GM23248 (cell line): ENCODE results near the gene CEP131. TPM values are rescaled to one million over a fixed set of nuclear protein-coding genes. Genes with fewer than 3 reads are reported as not detected.

Experiments used
- DNase-seq: peaks from one replicate; pipeline ENCODE4 v3.0.0-alpha.2; 2015
- H2AFZ ChIP-seq: fragments of 200-600 bp; sonication (generic); 2 replicates; pipeline ENCODE4 v1.6.1; 2016; ENCODE audit warnings: antibody characterized with exemption
- H3F3A ChIP-seq: fragments of 200-600 bp; sonication (generic); 2 replicates; pipeline ENCODE4 v1.6.1; 2016; ENCODE audit warnings: mild to moderate bottlenecking, antibody characterized with exemption, mixed run types; ENCODE audit not compliant: insufficient read depth
- H3K27ac ChIP-seq: fragments of 200-600 bp; sonication (generic); 2 replicates; pipeline ENCODE4 v1.5.1; 2016; ENCODE audit warnings: mild to moderate bottlenecking
- H3K27me3 ChIP-seq: fragments of 200-600 bp; sonication (generic); replicated peaks from 2 replicates; pipeline ENCODE4 v1.6.1; 2016; ENCODE audit warnings: mild to moderate bottlenecking; ENCODE audit not compliant: insufficient read depth
- H3K36me3 ChIP-seq: fragments of 200-600 bp; sonication (generic); 2 replicates; pipeline ENCODE4 v1.6.1; 2016; ENCODE audit warnings: low read depth, mild to moderate bottlenecking
- H3K4me1 ChIP-seq: fragments of 200-600 bp; sonication (generic); 2 replicates; pipeline ENCODE4 v1.6.1; 2016; ENCODE audit warnings: mild to moderate bottlenecking; ENCODE audit not compliant: insufficient read depth
- H3K4me2 ChIP-seq: fragments of 200-600 bp; sonication (generic); one replicate; pipeline ENCODE4 v1.6.1; 2016; ENCODE audit warnings: mild to moderate bottlenecking; ENCODE audit not compliant: unreplicated experiment
- H3K4me3 ChIP-seq: fragments of 200-600 bp; sonication (generic); 2 replicates; pipeline ENCODE4 v1.5.1; 2016; ENCODE audit warnings: mild to moderate bottlenecking
- H3K79me2 ChIP-seq: fragments of 200-600 bp; sonication (generic); 2 replicates; pipeline ENCODE4 v1.6.1; 2016; ENCODE audit warnings: mild to moderate bottlenecking; ENCODE audit not compliant: insufficient read depth
- H3K9ac ChIP-seq: fragments of 200-600 bp; sonication (generic); 2 replicates; pipeline ENCODE4 v1.6.1; 2016; ENCODE audit warnings: mild to moderate bottlenecking
- H3K9me2 ChIP-seq: fragments of 200-600 bp; sonication (generic); 2 replicates; pipeline ENCODE4 v1.6.1; 2016; ENCODE audit warnings: mixed run types, mild to moderate bottlenecking, moderate library complexity; ENCODE audit not compliant: insufficient read depth
- H3K9me3 ChIP-seq: fragments of 200-600 bp; sonication (generic); one replicate; pipeline ENCODE4 v1.6.1; 2017; ENCODE audit warnings: low read depth
- H4K20me1 ChIP-seq: fragments of 200-600 bp; sonication (generic); 2 replicates; pipeline ENCODE4 v1.6.0; 2016; ENCODE audit not compliant: insufficient read depth
- EZH2 ChIP-seq: fragments of 200-600 bp; sonication (generic); IDR thresholded peaks from 2 replicates; pipeline ENCODE4 v1.6.1; 2018; ENCODE audit warnings: antibody characterized with exemption, mild to moderate bottlenecking; ENCODE audit not compliant: insufficient read depth, poor library complexity, severe bottlenecking
- WGBS, 2 experiments: methylation state at CpG; one replicate each; pipeline ENCODE4 v1.1.6; 2015 to 2017; ENCODE audit warnings: low lambda C conversion rate in 2 of 2, low coverage in 1 of 2; ENCODE audit errors: missing lambda C conversion rate in 2 of 2; 5-methylcytosine and 5-hydroxymethylcytosine counted together
- in situ Hi-C: fragments of 300-500 bp; cut with MboI; formaldehyde crosslinking; loops from 2 replicates; pipeline ENCODE4 v1.15.0; 2020
- polyA plus RNA-seq: library from polyadenylated mRNA; unstranded; fragments of >200 nt; fragmentation: Nextera tagmentation; extraction: Ambion mirVana; gene quantifications from 2 replicates; pipeline ENCODE4 v1.2.1, GENCODE V29; 2016
- total RNA-seq: library from RNA; depleted of rRNA; stranded (reverse); fragments of >200 nt; shearing (Covaris generic); gene quantifications from 2 replicates; pipeline ENCODE4 v1.2.3, GENCODE V29; 2014; rRNA removed

The CEP131 gene
- total and polyA plus RNA-seq, 2 experiments from 2014 or later: 5.6 to 8.0 TPM

- no peak overlapping the region for H3K27ac ChIP-seq
- H3K4me2 ChIP-seq: no peak overlapping the region
- H2AFZ ChIP-seq: no peak overlapping the region
- H3K9ac ChIP-seq: no peak overlapping the region
- TF ChIP-seq EZH2: no peak
- H3K36me3 ChIP-seq: no peaks in the 10 kb centered on the region
- WGBS, 2 experiments: 31 to 36% methylated on average over 8 of the region's 8 CpGs
- H4K20me1 ChIP-seq: no peaks in the 10 kb centered on the region
- no peak for DNase-seq
- H3K4me3 ChIP-seq: no peak overlapping the region
- H3K9me2 ChIP-seq: no peaks in the 10 kb centered on the region
- in situ Hi-C loops: no loop called here
- no peaks in the 10 kb centered on the region for H3F3A ChIP-seq
- H3K27me3 ChIP-seq: no peaks in the 10 kb centered on the region
- H3K9me3 ChIP-seq: no peaks in the 10 kb centered on the region
- H3K4me1 ChIP-seq: no peaks in the 10 kb centered on the region
- no peaks in the 10 kb centered on the region for H3K79me2 ChIP-seq
Measured at GRCh38 chr17:81140018-81140417, 82.7 kb downstream of the CEP131 start.

Other genes starting within 250 kb of the CEP131 start
- gene CHMP6, start 231.1 kb downstream of the CEP131 start, total RNA-seq: 8.2 and 14.1 TPM in 2 replicates
- 34.0 and 37.1 TPM in 2 replicates for gene CHMP6, start 231.1 kb downstream of the CEP131 start, polyA plus RNA-seq
- 30.6 and 31.7 TPM in 2 replicates for gene BAIAP2, start 187.8 kb downstream of the CEP131 start, total RNA-seq
- 28.2 and 31.5 TPM in 2 replicates for gene BAIAP2, start 187.8 kb downstream of the CEP131 start, polyA plus RNA-seq
- not detected in 2 replicates for gene PVALEF, start 57.5 kb downstream of the CEP131 start, total RNA-seq
- not detected in 2 replicates for gene PVALEF, start 57.5 kb downstream of the CEP131 start, polyA plus RNA-seq
- gene AATK, start 56.7 kb downstream of the CEP131 start, total RNA-seq: 1.6 and 4.0 TPM in 2 replicates
- 0.18 and 0.25 TPM in 2 replicates for gene AATK, start 56.7 kb downstream of the CEP131 start, polyA plus RNA-seq
- 16.1 and 24.4 TPM in 2 replicates for gene TEPSIN, start 16.1 kb upstream of the CEP131 start, total RNA-seq
- 2.2 and 2.7 TPM in 2 replicates for gene TEPSIN, start 16.1 kb upstream of the CEP131 start, polyA plus RNA-seq
- gene NDUFAF8, start 16.4 kb upstream of the CEP131 start, total RNA-seq: 17.2 and 53.1 TPM in 2 replicates
- 134 and 136 TPM in 2 replicates for gene NDUFAF8, start 16.4 kb upstream of the CEP131 start, polyA plus RNA-seq
- 133 and 137 TPM in 2 replicates for gene SLC38A10, start 72.3 kb upstream of the CEP131 start, total RNA-seq
- gene SLC38A10, start 72.3 kb upstream of the CEP131 start, polyA plus RNA-seq: 58.6 and 61.8 TPM in 2 replicates
- 3.0 and 5.2 TPM in 2 replicates for gene BAHCC1, start 172.5 kb upstream of the CEP131 start, total RNA-seq
- gene BAHCC1, start 172.5 kb upstream of the CEP131 start, polyA plus RNA-seq: 0.91 and 1.3 TPM in 2 replicates